Astrocyte (in vitro differentiated cells and primary cell): Measurements from ENCODE around the gene SPOCK2. TPM values are rescaled to one million over a fixed set of nuclear protein-coding genes. Genes with fewer than 3 reads are reported as not detected.

Source experiments
- DNase-seq: peaks from one replicate; pipeline ENCODE4 v3.0.0-alpha.2; 2010; ENCODE audit warnings: low read depth
- FAIRE-seq: peaks from 2 replicates; lab custom pipeline; 2011; peaks lifted over from hg19 to GRCh38; lab: Jason Lieb, UNC
- H2AFZ ChIP-seq: 2 replicates; pipeline ENCODE4 v1.6.0; 2012; ENCODE audit warnings: low read depth, low read length, inconsistent platforms
- H3K27ac ChIP-seq: 2 replicates; pipeline ENCODE4 v1.5.1; 2011; ENCODE audit warnings: low read depth, low read length, inconsistent platforms
- H3K27me3 ChIP-seq: 2 replicates; pipeline ENCODE4 v1.6.0; 2011; ENCODE audit warnings: low read length, inconsistent platforms; ENCODE audit not compliant: insufficient read depth
- H3K36me3 ChIP-seq: 2 replicates; pipeline ENCODE4 v1.5.1; 2011; ENCODE audit warnings: low read length, inconsistent platforms; ENCODE audit not compliant: insufficient read depth
- H3K4me1 ChIP-seq: 2 replicates; pipeline ENCODE4 v1.5.1; 2011; ENCODE audit warnings: low read length, inconsistent platforms; ENCODE audit not compliant: insufficient read depth
- H3K4me2 ChIP-seq: 2 replicates; pipeline ENCODE4 v1.6.0; 2012; ENCODE audit warnings: low read length, inconsistent platforms
- H3K4me3 ChIP-seq: 2 replicates; pipeline ENCODE4 v1.5.1; 2011; ENCODE audit warnings: low read depth, mild to moderate bottlenecking, low read length, inconsistent platforms; ENCODE audit not compliant: insufficient read depth
- H3K79me2 ChIP-seq: 2 replicates; pipeline ENCODE4 v1.6.0; 2012; ENCODE audit warnings: mild to moderate bottlenecking, low read length, inconsistent platforms; ENCODE audit not compliant: insufficient read depth
- H3K9ac ChIP-seq: 2 replicates; pipeline ENCODE4 v1.6.0; 2012; ENCODE audit warnings: mild to moderate bottlenecking, low read length, inconsistent platforms
- H3K9me3 ChIP-seq: 2 replicates; pipeline ENCODE4 v1.5.1; 2012; ENCODE audit warnings: low read depth, mild to moderate bottlenecking, low read length, inconsistent platforms; ENCODE audit not compliant: insufficient read depth
- H4K20me1 ChIP-seq: 2 replicates; pipeline ENCODE4 v1.6.0; 2012; ENCODE audit warnings: low read length, inconsistent platforms; ENCODE audit not compliant: insufficient read depth
- H3K27ac Mint-ChIP-seq: one replicate; pipeline ENCODE4 v1.8.0; 2021; ENCODE audit warnings: mild to moderate bottlenecking, mixed read lengths; ENCODE audit not compliant: unreplicated experiment
- H3K27me3 Mint-ChIP-seq: one replicate; pipeline ENCODE4 v1.8.0; 2021; ENCODE audit warnings: low read depth, mixed read lengths; ENCODE audit not compliant: unreplicated experiment
- H3K36me3 Mint-ChIP-seq: one replicate; pipeline ENCODE4 v1.8.0; 2021; ENCODE audit warnings: low read depth, mixed read lengths; ENCODE audit not compliant: unreplicated experiment
- H3K4me1 Mint-ChIP-seq: one replicate; pipeline ENCODE4 v1.8.0; 2021; ENCODE audit warnings: low read depth, mixed read lengths; ENCODE audit not compliant: unreplicated experiment
- H3K4me3 Mint-ChIP-seq: one replicate; pipeline ENCODE4 v1.8.0; 2021; ENCODE audit warnings: mild to moderate bottlenecking, moderate library complexity, mixed read lengths; ENCODE audit not compliant: unreplicated experiment
- H3K9me3 Mint-ChIP-seq: one replicate; pipeline ENCODE4 v1.8.0; 2021; ENCODE audit warnings: mild to moderate bottlenecking, mixed read lengths; ENCODE audit not compliant: unreplicated experiment
- CTCF ChIP-seq: IDR thresholded peaks from 2 replicates; pipeline ENCODE4 v1.5.1; 2011; ENCODE audit warnings: low read depth, mild to moderate bottlenecking, inconsistent platforms, low read length, moderate library complexity; ENCODE audit not compliant: insufficient read depth
- EZH2 ChIP-seq: IDR thresholded peaks from 2 replicates; pipeline ENCODE4 v1.6.1; 2012; ENCODE audit warnings: mild to moderate bottlenecking, low read length, inconsistent platforms; ENCODE audit not compliant: insufficient read depth
- total RNA-seq: library from RNA; stranded (reverse); gene quantifications from 2 replicates; pipeline ENCODE4 v1.2.1, GENCODE V29; 2021

SPOCK2 gene
- total RNA-seq, 1 donor from 2014 or later = 0.89 TPM

- no peaks in the 10 kb centered on the region for H3K9me3 ChIP-seq
- no peak overlapping the region for H3K4me2 ChIP-seq
- Mint-ChIP-seq H3K36me3 (peaks cover 9% of the 10 kb centered on the region), H3K27me3 (peaks cover 24% of the 10 kb centered on the region), H3K9me3 (no peaks in the 10 kb centered on the region), H3K27ac (no peak overlapping the region), H3K4me1 (peaks cover 3% of the 10 kb centered on the region), H3K4me3 (no peak overlapping the region)
- no peaks in the 10 kb centered on the region for H4K20me1 ChIP-seq
- H3K27me3 ChIP-seq = peaks cover 34% of the 10 kb centered on the region
- H3K79me2 ChIP-seq = no peaks in the 10 kb centered on the region
- H3K36me3 ChIP-seq = no peaks in the 10 kb centered on the region
- H3K27ac ChIP-seq = no peak overlapping the region
- FAIRE-seq (no peak), DNase-seq (no peak)
- H3K4me3 ChIP-seq = no peak overlapping the region
- no peak overlapping the region for H2AFZ ChIP-seq
- peaks cover 6% of the 10 kb centered on the region for H3K4me1 ChIP-seq
- TF ChIP-seq CTCF = no peak
- H3K9ac ChIP-seq = no peak overlapping the region
Measured at GRCh38 chr10:72056932-72057751, 31.2 kb downstream of the SPOCK2 start.

GRCh38 chr10:72056113-72056512 is 32.2 kb downstream of the SPOCK2 start:
- Histone ChIP-seq H3K4me2 (no peak overlapping the region), H3K27me3 (peaks cover 34% of the 10 kb centered on the region), H3K27ac (no peak overlapping the region), H4K20me1 (no peaks in the 10 kb centered on the region), H3K79me2 (no peaks in the 10 kb centered on the region), H3K9ac (no peak overlapping the region), H3K9me3 (no peaks in the 10 kb centered on the region), H3K36me3 (no peaks in the 10 kb centered on the region), H2AFZ (no peak overlapping the region), H3K4me1 (peaks cover 6% of the 10 kb centered on the region), H3K4me3 (no peak overlapping the region)
- Mint-ChIP-seq H3K27ac (no peak overlapping the region), H3K4me1 (peaks cover 3% of the 10 kb centered on the region), H3K9me3 (no peaks in the 10 kb centered on the region), H3K4me3 (no peak overlapping the region), H3K36me3 (peaks cover 9% of the 10 kb centered on the region), H3K27me3 (peaks cover 23% of the 10 kb centered on the region)
- DNase-seq (no peak), FAIRE-seq (no peak)
- TF ChIP-seq EZH2 (no peak), CTCF (no peak)

- Mint-ChIP-seq H3K9me3 (peaks cover 3% of the 10 kb centered on the region), H3K36me3 (peaks cover 5% of the 10 kb centered on the region), H3K4me3 (no peak overlapping the region), H3K27me3 (peaks cover 10% of the 10 kb centered on the region), H3K27ac (no peak overlapping the region), H3K4me1 (no peaks in the 10 kb centered on the region)
- H3K4me3 ChIP-seq = no peak overlapping the region
- no peak overlapping the region for H2AFZ ChIP-seq
- H3K4me1 ChIP-seq = no peaks in the 10 kb centered on the region
- no peak for DNase-seq
- no peak overlapping the region for H3K27ac ChIP-seq
- no peaks in the 10 kb centered on the region for H3K36me3 ChIP-seq
- no peaks in the 10 kb centered on the region for H3K79me2 ChIP-seq
- TF ChIP-seq EZH2 (no peak), CTCF (no peak)
- no peak for FAIRE-seq
- no peaks in the 10 kb centered on the region for H3K9me3 ChIP-seq
- H3K9ac ChIP-seq = no peak overlapping the region
- no peak overlapping the region for H3K4me2 ChIP-seq
- H3K27me3 ChIP-seq = peaks cover 19% of the 10 kb centered on the region
- no peaks in the 10 kb centered on the region for H4K20me1 ChIP-seq
Measured at GRCh38 chr10:72053690-72054089, 34.7 kb downstream of the SPOCK2 start.
